Stromal cell of bone marrow (primary cell): ENCODE data around the gene LCE3D.
A peak's percentile ranks its signal among the peaks of the same experiment; 100 is the strongest.
"Not testable (repeated sequence)": the region's sequence is repeated elsewhere in the genome, so short reads cannot be mapped to it uniquely, and the experiment has no call there.

Experiments
- DNase-seq: peaks from one replicate; pipeline ENCODE4 v3.0.0-alpha.2; 2012; ENCODE audit warnings: low read depth

Gene LCE3D, protein sequence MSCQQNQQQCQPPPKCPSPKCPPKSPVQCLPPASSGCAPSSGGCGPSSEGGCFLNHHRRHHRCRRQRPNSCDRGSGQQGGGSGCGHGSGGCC

DNA sequence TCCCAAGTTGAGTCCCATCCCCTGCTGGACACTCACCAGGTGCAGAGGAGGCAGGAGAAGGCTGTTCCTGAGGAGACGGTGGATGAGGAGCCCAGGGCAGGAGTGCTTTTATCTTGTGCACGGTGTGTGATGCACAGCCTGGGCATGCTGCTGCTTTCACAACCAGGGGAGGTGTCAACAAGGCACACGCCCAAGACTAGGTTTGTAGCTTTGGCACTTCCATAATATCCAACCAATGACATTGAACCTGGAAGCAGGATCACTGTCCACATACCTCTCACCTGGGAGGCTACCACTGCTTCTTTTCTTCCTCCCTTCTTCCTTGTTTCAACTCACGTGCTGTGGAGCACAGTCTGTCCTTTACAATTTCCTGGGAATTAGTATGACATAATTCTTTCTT is at the start of gene LCE3D:
LCE3D (minus strand) TSS at position 84 of the 400 bp plus-strand sequence. CDS start 580 bp downstream, outside the sequence.
- DNase-seq: no peak

DNA sequence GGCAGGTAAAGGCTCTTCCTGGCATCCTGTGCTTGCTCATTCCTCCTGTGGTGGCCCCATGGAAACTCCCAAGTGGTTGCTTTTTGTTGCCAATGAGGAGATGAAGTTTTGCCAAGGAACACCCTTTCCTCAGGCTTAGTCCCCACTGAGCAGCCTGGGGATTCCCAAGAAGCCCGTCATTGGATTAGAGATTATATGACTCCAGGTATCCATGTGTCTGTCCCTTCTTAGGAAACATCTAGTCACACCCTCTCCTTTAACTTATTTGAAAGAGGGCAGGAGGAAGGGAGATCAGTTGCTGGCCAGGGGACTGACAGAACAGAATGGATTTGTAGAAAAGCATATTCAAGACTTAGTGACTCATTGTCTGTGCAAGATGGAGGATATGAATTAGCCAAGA is 46.4 kb upstream of the LCE3D start:
- no peak for DNase-seq

DNA sequence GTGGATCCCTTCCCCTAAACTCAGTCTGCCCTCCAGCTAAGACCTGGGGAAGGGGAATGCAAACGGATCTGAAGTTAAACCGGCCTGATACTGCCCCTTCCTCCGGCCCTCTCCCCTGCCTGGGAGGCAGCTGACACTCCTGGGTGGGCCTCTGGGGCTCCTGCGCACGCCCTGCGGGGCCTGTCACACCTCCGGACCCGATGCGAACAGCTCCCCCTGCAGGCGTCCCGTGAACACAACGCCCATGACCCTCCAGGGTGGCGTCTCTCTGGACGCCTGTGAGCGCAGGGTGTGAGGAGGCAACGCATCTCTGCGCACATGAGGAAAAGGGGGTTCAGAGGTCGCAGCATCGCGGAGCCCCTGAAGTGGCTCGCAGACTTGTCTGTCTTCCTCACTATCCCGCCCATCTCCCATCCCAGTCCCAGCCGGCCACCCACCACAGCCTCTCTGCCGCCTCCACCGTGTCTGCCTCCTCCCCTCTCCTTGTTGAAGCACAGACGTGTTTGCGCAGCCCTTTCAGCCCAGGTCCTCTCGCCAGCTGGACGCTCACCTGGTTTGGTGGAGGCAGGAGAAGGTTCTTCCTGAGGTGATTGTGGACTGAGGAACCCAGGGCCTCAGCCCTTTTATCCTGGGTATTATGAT is 43.0 kb upstream of the LCE3D start:
- no peak for DNase-seq

DNA sequence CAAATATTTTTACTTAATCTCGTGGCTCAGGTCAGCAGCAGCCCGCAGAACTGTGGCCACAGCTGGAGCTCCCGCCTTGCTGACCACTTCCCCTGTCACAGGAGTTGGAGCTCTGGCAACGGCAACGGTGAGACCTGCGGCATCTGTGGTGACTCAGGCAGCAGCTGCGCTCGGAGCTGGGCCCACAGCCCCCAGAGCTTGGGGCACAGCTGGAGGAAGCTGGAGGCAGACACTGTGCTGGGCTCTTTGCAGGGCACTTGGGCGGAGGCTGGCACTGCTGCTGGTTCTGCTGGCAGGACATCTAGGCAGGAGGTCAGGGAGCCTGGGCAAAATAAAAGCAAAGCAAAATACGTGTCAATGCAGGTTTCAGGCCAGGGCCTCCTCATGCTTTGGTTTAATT is 42.5 kb upstream of the LCE3D start, which contains the start of gene LCE3A:
LCE3A (minus strand) TSS at position 301 of the 400 bp plus-strand sequence; CDS start at position 301, 0 bp downstream.
- DNase-seq: no peak

DNA sequence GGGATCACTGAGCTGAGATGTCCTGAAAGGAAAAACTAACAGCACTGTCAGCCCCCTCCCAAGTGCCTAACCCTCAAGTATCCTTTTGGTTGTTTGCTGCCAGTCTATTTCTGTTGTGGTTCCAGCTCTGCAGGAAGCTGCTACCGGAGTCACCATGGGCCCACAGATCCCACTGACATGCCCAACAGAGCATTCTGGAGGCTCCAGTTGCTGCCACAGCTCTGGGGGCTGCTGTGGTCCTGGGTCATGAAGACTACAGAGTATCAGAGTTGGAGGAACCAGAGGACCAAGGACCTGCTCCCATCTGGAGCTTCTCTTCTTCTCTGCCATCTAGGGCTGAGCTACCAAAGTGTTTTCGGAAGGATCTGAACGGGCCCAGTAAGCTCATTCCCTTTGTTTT is 41.7 kb upstream of the LCE3D start:
- DNase-seq: no peak

DNA sequence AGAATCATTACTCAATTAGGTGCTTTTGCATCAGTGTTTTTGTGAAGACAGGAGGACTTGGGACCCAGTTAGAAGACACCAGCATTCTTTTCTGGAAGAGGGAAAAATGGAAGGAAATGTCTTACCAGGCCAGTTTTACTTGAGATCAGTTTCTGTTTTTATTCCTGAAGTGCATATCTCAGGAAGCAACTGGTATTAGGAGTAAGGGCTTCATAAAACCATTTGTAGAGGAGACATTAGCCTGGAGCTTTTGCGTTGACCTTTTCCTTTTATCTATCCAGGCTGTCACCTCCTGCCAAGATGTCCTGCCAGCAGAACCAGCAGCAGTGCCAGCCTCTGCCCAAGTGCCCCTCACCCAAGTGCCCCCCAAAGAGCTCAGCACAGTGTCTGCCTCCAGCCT is 33.2 kb upstream of the LCE3D start, which contains the start of gene LCE3B:
LCE3B (plus strand) TSS at position 301 of the 400 bp plus-strand sequence; CDS start at position 301, 0 bp downstream.
- DNase-seq: no peak

DNA sequence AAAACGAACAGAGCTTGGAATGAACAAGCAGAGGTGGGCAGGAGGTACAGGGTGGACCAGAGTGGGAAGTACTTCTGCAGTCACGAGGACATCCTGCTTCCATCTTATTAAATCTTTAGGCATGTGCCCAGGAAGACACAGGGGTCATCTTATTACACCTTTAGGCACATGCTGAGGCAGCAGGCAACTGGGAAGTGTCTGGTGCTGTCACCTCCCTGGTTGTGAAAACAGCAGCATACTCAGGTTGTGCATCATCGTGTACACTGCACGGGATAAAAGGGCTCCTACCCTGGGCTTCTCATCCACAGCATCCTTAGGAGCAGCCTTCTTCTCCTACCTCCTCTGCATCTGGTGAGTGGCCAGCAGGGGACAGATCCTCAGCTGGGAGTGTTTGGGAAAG is 19.6 kb upstream of the LCE3D start, which contains the start of gene LCE3C:
LCE3C (plus strand) TSS at position 301 of the 400 bp plus-strand sequence. CDS start 498 bp downstream, outside the sequence.
- DNase-seq: no peak

DNA sequence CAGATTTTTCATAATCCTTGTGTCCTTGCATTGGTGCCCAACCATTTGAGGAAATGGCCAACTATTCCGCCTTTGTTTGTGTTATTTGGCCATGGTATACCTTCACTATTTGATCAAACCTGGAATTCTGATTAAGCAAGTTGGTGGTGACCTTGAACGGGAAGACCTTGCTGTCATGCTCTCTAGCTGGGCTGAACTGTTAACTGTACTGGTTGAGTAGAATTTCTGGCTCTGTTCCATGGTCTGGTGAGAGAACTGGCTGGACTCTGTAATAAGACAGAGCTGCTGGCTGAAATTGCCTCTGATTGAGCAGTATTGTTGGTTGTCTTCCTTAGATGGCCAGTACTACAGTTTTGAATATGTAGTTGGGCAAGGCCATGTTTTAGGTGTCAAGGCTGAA is 16.7 kb upstream of the LCE3D start:
- no peak for DNase-seq

DNA sequence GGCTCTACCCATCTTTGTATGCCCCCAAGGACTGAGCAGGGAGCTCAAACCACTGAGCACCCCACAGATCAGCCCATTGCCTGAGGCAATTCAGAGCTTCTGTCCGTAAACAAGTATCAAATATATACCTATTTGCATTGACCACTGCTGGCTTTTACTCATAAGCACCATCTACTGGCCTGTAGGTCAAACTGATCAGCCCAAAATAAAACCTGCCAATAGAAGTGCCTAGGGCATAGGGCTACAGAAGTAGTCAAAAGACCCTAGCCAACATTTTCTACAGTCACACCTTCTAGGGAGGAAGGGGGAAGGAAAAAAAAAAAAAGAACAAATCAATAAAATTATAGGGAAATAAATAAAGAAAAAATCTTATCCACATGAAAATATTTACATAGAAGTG is 5.3 kb upstream of the LCE3D start:
- DNase-seq: no peak

DNA sequence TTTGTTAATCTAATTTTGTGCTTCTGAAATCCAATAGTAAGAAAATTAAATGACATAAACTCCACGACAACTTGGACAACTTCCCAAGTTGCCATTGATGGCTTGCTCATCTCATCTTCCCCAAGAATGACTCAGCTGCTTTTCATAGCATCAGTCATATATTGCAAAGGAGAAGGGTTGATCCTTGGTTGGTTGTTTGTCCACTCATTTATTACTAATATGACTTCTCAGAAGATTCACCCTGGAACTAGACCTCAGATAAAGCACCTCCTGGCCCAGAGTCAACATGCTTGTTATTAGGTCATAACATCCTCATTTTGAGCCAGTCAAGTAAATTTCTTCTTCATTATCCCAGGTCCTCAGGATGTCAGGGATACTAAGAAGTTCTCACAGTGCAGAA is 2.3 kb upstream of the LCE3D start:
- peak; percentile 1 for DNase-seq

DNA sequence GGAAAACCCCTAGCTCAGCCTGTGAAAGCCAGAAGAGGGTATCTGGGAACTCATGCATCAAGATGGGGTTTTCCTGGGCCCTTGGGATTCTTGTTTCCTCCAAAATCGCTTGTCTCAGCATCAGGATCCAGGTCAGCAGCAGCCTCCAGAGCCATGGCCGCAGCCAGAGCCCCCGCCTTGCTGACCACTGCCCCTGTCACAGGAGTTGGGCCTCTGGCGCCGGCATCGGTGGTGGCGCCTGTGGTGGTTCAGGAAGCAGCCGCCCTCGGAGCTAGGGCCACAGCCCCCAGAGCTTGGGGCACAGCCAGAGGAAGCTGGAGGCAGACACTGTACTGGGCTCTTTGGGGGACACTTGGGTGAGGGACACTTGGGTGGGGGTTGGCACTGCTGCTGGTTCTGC is 790 bp downstream of the LCE3D start:
- not testable (repeated sequence) for DNase-seq

DNA sequence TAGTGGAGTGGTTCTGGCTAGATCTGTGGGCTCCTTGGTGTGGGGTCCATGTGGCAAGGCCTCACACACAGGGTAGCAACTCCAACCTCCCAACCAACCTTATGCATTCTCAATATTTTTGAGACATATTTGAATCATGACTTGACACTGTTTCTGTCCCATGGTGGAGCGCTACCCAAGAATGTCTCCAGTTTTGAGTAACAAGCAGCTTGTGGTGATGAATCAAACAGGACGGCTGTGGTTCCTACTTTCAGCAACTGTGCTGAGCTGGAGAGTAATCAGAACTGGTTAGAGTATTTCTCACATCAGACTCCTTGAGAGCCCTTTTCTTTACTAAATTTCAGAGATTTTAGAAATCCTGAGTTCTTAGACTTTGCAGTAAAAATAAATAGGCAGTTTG is 3.1 kb downstream of the LCE3D start:
- DNase-seq: no peak

DNA sequence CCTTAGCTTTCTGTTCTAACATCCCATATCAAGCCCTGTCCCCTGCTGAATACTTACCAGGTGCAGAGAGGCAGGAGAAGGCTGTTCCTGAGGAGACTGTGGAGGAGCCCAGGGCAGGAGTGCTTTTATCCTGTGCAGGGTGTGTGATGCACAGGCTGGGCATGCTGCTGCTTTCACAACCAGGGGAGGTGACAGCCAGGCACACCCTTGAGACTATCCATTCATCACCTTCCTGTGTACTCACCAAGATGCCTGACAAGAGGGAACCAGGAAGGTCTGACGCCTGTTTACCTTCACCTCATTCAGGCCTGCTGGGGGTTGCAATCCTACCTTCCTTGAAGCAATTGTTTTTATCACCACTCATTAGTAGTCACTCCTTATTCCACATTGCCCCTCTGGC is 13.6 kb downstream of the LCE3D start, which contains the start of gene LCE3E:
LCE3E (minus strand) TSS at position 100 of the 400 bp plus-strand sequence. CDS start 572 bp downstream, outside the sequence.
- DNase-seq: no peak

DNA sequence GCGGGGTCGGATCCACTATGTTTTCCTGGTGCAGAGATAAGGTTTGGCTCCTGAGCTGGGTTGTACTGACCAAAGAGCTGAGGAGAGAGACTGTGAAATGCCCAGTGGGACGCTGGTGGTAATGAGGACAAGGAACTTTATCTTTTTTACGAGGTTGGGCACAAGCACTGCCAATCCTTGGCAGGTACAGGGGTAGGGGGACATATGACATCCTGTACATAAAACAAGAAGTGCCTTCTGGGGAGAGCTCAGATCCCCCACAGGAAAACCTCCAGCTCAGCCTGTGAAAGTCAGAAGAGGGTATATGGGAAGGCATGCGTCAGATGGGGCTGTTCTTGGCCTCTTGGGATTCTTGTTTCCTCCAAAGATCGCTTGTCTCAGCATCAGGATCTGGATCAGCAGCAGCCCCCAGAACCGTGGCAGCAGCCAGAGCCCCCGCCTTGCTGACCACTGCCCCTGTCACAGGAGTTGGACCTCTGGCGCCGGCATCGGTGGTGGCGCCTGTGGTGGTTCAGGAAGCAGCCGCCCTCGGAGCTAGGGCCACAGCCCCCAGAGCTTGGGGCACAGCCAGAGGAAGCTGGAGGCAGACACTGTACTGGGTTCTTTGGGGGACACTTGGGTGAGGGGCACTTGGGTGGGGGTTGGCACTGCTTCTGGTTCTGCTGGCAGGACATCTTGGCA is 14.6 kb downstream of the LCE3D start:
- DNase-seq: no peak

DNA sequence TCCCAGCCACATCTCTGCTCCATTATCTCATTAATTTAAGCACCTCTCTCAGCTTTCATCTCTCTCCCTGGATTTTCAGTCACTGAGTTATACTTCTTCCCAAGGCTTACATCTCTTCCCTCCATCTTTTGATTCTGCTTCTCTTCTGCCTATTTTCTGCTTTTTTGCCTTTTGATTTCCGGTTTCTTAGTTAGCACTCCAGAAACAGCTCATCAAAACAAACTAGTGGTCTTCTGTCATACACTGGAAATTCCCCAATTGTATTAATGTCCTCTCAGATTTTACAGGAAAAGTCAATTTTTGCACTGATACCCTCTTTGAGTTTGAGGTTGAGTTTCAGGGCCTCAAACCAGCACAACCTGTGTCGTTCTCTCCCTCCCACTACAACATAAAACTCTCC is 15.2 kb downstream of the LCE3D start:
- no peak for DNase-seq

DNA sequence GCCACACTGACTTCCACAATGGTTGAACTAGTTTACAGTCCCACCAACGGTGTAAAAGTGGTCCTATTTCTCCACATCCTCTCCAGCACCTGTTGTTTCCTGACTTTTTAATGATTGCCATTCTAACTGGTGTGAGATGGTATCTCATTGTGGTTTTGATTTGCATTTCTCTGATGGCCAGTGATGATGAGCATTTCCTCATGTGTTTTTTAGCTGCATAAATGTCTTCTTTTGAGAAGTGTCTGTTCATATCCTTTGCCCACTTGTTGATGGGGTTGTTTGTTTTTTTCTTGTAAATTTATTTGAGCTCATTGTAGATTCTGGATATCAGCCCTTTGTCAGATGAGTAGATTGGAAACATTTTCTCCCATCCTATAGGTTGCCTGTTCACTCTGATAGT is 32.0 kb downstream of the LCE3D start:
- not testable (repeated sequence) for DNase-seq

DNA sequence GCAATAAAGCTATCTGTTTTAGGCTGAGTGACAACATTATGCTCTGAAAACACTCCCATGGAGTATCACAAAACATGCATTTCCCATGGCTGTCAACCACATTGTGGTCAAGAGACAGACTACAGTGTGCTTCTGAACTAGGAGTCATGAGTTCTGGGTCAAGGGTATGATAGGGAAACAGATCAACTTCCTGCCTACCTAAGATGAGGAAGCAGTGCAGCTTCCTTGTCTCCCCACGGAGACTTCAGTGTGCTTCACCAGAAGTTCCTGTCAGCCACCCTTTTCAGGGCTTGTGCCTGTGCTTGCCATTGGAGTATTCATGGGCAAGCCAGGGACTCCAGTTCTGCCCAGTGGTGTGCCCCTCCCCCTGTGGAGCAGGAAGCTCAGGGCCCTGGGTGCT is 33.6 kb downstream of the LCE3D start:
- no peak for DNase-seq

DNA sequence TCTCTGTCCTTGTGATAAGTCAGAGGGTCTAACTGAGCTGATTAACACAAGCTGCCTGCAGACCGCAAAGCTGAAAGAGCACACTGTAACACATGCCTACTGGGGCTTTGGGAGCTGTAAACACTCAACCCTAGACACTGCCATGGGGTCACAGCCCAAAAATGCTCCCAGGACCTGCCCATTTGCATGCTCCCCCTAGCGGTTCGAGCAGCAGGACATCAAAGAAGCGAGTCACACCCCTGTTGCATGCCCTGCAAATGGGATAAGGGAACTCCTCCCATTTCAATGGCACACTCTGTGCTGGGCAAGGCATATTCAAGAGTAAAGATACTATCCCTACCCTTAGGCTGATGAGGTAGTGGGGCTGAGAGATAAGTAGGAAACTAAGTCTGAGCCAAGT is 36.5 kb downstream of the LCE3D start:
- no peak for DNase-seq

DNA sequence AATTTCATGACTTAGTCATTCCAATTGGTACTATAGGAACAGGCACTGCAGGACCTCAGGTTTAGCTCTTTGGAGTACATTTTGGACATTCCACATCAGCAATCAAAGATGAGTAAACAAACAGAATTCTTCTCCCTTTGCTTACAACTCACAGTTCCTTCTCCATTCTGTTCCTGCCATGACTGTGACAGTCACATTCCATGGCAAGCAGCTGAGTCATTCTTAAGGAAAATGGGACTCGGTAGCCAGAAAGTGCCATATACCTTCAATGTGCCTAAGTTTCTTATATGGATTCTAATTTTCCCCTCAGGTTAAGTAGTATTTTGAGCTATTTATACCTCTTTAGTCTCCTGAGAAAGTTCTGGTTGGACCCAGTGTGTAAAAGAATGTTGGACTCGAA is 40.4 kb downstream of the LCE3D start:
- DNase-seq: no peak

DNA sequence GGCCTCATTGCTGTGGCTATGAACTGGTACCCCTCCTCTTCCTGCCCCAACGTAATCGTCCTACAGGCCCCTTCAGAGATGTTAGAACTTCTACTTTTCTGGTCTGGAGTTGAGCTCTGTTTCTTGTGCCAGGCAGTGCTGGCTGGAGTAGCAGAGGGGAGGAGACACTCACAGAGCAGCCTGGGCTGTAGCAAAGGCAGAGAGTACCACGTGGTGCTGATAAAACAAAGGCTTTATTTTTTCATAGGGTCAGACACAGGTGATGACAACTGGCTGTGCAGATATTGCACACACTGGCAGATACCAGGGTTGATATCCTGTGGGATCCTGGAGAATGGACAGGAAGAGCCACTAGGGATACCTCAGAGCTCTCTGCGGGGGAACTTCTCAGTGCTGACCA is 42.8 kb downstream of the LCE3D start:
- DNase-seq: no peak

DNA sequence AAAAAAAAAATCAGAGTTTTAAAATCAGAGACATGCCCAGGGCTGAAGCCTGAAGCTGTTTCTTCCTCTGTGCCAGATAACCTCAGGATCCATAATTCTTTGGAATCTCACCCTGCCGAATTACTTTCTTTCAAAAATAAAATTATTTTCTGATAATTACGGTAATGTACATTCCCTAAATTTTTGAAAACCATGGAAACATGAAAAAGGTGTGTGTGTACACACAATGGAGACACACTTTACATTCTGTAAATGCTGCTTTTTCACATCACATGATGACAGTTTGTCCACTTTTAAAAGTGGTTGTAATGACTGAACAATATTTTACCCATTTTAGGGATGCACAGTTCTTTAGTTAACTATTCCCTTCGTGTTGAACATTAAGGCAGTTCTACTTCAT is 44.5 kb downstream of the LCE3D start:
- DNase-seq: no peak

DNA sequence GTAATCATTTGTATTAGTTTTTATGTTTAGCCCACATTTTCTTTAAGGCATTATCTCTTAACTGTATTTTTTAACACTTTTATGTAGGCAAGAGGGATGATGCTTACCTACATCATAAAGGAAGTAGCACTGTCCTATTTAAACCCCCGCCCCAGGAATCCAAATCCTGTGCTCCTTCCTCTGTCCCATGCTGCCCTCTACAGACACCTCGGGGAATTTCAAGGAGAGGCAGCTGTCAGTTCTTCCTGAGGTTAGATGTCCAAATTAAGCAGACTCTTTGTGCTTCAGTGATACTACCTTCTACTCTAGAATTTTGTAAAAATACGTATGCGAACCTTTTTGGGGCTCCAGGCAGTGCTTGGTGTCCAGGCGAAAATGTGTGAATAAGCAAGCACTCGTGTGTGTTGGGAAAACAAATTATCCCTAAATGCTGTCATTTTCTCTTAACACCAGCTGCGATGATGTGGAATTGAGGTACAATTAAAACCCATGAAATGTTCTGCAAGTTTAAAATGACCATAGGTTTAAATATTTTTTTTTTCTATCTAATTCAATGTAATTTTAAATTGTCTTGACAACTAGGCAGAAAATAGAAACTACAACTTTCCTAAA is 46.9 kb downstream of the LCE3D start:
- DNase-seq: peak; percentile 17
